ENCODE measurements around the gene SMIM9.
A peak's percentile ranks its signal among the peaks of the same experiment; 100 is the strongest.
"Not testable (repeated sequence)": the region's sequence is repeated elsewhere in the genome, so short reads cannot be mapped to it uniquely, and the experiment has no call there.

SMIM9 gene

GRCh38 chrX:154818916-154819770, 15.3 kb downstream of the SMIM9 start:
- peak overlapping the region; percentile 74 for H3K9ac ChIP-seq (ENCODE audit: low read length)

GRCh38 chrX:154817048-154817618, 17.3 kb downstream of the SMIM9 start:
- H3K27ac ChIP-seq (ENCODE audit: low read length); H3K36me3 ChIP-seq (replicated peaks; ENCODE audit: low read depth, low read length); H3K4me3 ChIP-seq (ENCODE audit: low read length); H3K79me2 ChIP-seq (ENCODE audit: low read length); H3K9ac ChIP-seq (ENCODE audit: low read length); H4K20me1 ChIP-seq (ENCODE audit: insufficient read depth, low read length); H3K27me3 ChIP-seq (ENCODE audit: low read depth, low read length); H2AFZ ChIP-seq (ENCODE audit: low read depth, low read length); H3K9me3 ChIP-seq (ENCODE audit: insufficient read depth, low read length); H3K4me2 ChIP-seq (ENCODE audit: low read length): not testable (repeated sequence)
- H3K4me1 ChIP-seq (ENCODE audit: low read length): peaks cover 34% of the 10 kb centered on the region

More at GRCh38 chrX:154818916-154819770, 15.3 kb downstream of the SMIM9 start:
- H3K36me3 ChIP-seq (replicated peaks; ENCODE audit: low read depth, low read length): no peaks in the 10 kb centered on the region
- H3K79me2 ChIP-seq (ENCODE audit: low read length): no peaks in the 10 kb centered on the region
- H3K4me2 ChIP-seq (ENCODE audit: low read length): peak overlapping the region; percentile 99
- no peaks in the 10 kb centered on the region for H3K27me3 ChIP-seq (ENCODE audit: low read depth, low read length)
- peak overlapping the region; percentile 96 for H3K27ac ChIP-seq (ENCODE audit: low read length)
- H2AFZ ChIP-seq (ENCODE audit: low read depth, low read length): peak overlapping the region; percentile 92
- peak overlapping the region; percentile 73 for H3K4me3 ChIP-seq (ENCODE audit: low read length)
- H3K4me1 ChIP-seq (ENCODE audit: low read length): peaks cover 50% of the 10 kb centered on the region
- H3K9me3 ChIP-seq (ENCODE audit: insufficient read depth, low read length): no peaks in the 10 kb centered on the region
- no peaks in the 10 kb centered on the region for H4K20me1 ChIP-seq (ENCODE audit: insufficient read depth, low read length)
- TF ChIP-seq EZH2phosphoT487 (IDR thresholded peaks at IDR 0.05; ENCODE audit: low read depth) (no peak), CTCF (IDR thresholded peaks at IDR 0.05; ENCODE audit: low read depth, low read length) (no peak)

- H3K9me3 ChIP-seq (ENCODE audit: insufficient read depth, low read length); H3K36me3 ChIP-seq (replicated peaks; ENCODE audit: low read depth, low read length); H2AFZ ChIP-seq (ENCODE audit: low read depth, low read length); H3K79me2 ChIP-seq (ENCODE audit: low read length); H3K27me3 ChIP-seq (ENCODE audit: low read depth, low read length); H3K4me3 ChIP-seq (ENCODE audit: low read length); H3K27ac ChIP-seq (ENCODE audit: low read length); H4K20me1 ChIP-seq (ENCODE audit: insufficient read depth, low read length); H3K4me2 ChIP-seq (ENCODE audit: low read length); H3K9ac ChIP-seq (ENCODE audit: low read length): not testable (repeated sequence)
- peaks cover 27% of the 10 kb centered on the region for H3K4me1 ChIP-seq (ENCODE audit: low read length)
Observed at GRCh38 chrX:154816326-154816898, 18.1 kb downstream of the SMIM9 start.

GRCh38 chrX:154815274-154815818, 19.1 kb downstream of the SMIM9 start:
- no peaks in the 10 kb centered on the region for H3K36me3 ChIP-seq (replicated peaks; ENCODE audit: low read depth, low read length)
- H3K4me1 ChIP-seq (ENCODE audit: low read length): peaks cover 19% of the 10 kb centered on the region
- H3K27ac ChIP-seq (ENCODE audit: low read length): no peak overlapping the region
- H4K20me1 ChIP-seq (ENCODE audit: insufficient read depth, low read length): no peaks in the 10 kb centered on the region
- no peaks in the 10 kb centered on the region for H3K9me3 ChIP-seq (ENCODE audit: insufficient read depth, low read length)
- no peak overlapping the region for H3K4me3 ChIP-seq (ENCODE audit: low read length)
- H3K9ac ChIP-seq (ENCODE audit: low read length): no peak overlapping the region
- TF ChIP-seq CTCF (IDR thresholded peaks at IDR 0.05; ENCODE audit: low read depth, low read length): no peak
- TF ChIP-seq EZH2phosphoT487 (IDR thresholded peaks at IDR 0.05; ENCODE audit: low read depth): no peak
- no peak overlapping the region for H3K4me2 ChIP-seq (ENCODE audit: low read length)
- no peaks in the 10 kb centered on the region for H3K79me2 ChIP-seq (ENCODE audit: low read length)
- H2AFZ ChIP-seq (ENCODE audit: low read depth, low read length): no peak overlapping the region
- no peaks in the 10 kb centered on the region for H3K27me3 ChIP-seq (ENCODE audit: low read depth, low read length)

GRCh38 chrX:154813801-154814200, 20.7 kb downstream of the SMIM9 start:
- Histone ChIP-seq H3K4me2 (ENCODE audit: low read length) (no peak overlapping the region), H3K36me3 (replicated peaks; ENCODE audit: low read depth, low read length) (no peaks in the 10 kb centered on the region), H3K9me3 (ENCODE audit: insufficient read depth, low read length) (no peaks in the 10 kb centered on the region), H3K4me1 (ENCODE audit: low read length) (peaks cover 8% of the 10 kb centered on the region), H3K27ac (ENCODE audit: low read length) (no peak overlapping the region), H3K79me2 (ENCODE audit: low read length) (no peaks in the 10 kb centered on the region), H3K4me3 (ENCODE audit: low read length) (no peak overlapping the region), H3K27me3 (ENCODE audit: low read depth, low read length) (no peaks in the 10 kb centered on the region), H2AFZ (ENCODE audit: low read depth, low read length) (no peak overlapping the region), H3K9ac (ENCODE audit: low read length) (no peak overlapping the region), H4K20me1 (ENCODE audit: insufficient read depth, low read length) (no peaks in the 10 kb centered on the region)
- TF ChIP-seq CTCF (IDR thresholded peaks at IDR 0.05; ENCODE audit: low read depth, low read length) (no peak), EZH2phosphoT487 (IDR thresholded peaks at IDR 0.05; ENCODE audit: low read depth) (no peak)
